ENCODE results near the gene KIRREL3.

KIRREL3 gene

GRCh38 chr11:126637795-126638175 lies 362.8 kb downstream of the KIRREL3 start:
- DNase-seq (ENCODE audit: low spot score): no peak

GRCh38 chr11:126636911-126637794 lies 363.4 kb downstream of the KIRREL3 start:
- DNase-seq (ENCODE audit: low spot score): no peak

GRCh38 chr11:126635511-126635910 lies 365.1 kb downstream of the KIRREL3 start:
- no peak for DNase-seq (ENCODE audit: low spot score)

- DNase-seq (ENCODE audit: low spot score): no peak
These were observed 365.6 kb downstream of the KIRREL3 start for GRCh38 chr11:126634963-126635362.

GRCh38 chr11:126633330-126633729 lies 367.2 kb downstream of the KIRREL3 start:
- DNase-seq (ENCODE audit: low spot score): no peak

- DNase-seq (ENCODE audit: low spot score): no peak
These were observed 369.4 kb downstream of the KIRREL3 start for GRCh38 chr11:126630893-126631798.

GRCh38 chr11:126630488-126630887 lies 370.1 kb downstream of the KIRREL3 start:
- DNase-seq (ENCODE audit: low spot score): no peak

GRCh38 chr11:126628790-126629621 lies 371.6 kb downstream of the KIRREL3 start:
- no peak for DNase-seq (ENCODE audit: low spot score)

- no peak for DNase-seq (ENCODE audit: low spot score)
These were observed 372.1 kb downstream of the KIRREL3 start for GRCh38 chr11:126628450-126628789.

GRCh38 chr11:126627421-126627820 lies 373.1 kb downstream of the KIRREL3 start:
- DNase-seq (ENCODE audit: low spot score): no peak

GRCh38 chr11:126624506-126624905 lies 376.1 kb downstream of the KIRREL3 start:
- no peak for DNase-seq (ENCODE audit: low spot score)

- no peak for DNase-seq (ENCODE audit: low spot score)
These were observed 381.1 kb downstream of the KIRREL3 start for GRCh38 chr11:126619516-126619915.

- DNase-seq (ENCODE audit: low spot score): no peak
These were observed 384.7 kb downstream of the KIRREL3 start for GRCh38 chr11:126615845-126616244.

- DNase-seq (ENCODE audit: low spot score): no peak
These were observed 387.3 kb downstream of the KIRREL3 start for GRCh38 chr11:126613272-126613671.

- no peak for DNase-seq (ENCODE audit: low spot score)
These were observed 387.9 kb downstream of the KIRREL3 start for GRCh38 chr11:126612671-126613070.

GRCh38 chr11:126611438-126611837 lies 389.1 kb downstream of the KIRREL3 start:
- DNase-seq (ENCODE audit: low spot score): no peak

- DNase-seq (ENCODE audit: low spot score): no peak
These were observed 391.9 kb downstream of the KIRREL3 start for GRCh38 chr11:126608658-126609057.

- DNase-seq (ENCODE audit: low spot score): no peak
These were observed 392.6 kb downstream of the KIRREL3 start for GRCh38 chr11:126607776-126608541.

- peak; percentile 21 for DNase-seq (ENCODE audit: low spot score)
These were observed 393.2 kb downstream of the KIRREL3 start for GRCh38 chr11:126607374-126607773.

- DNase-seq (ENCODE audit: low spot score): no peak
These were observed 394.1 kb downstream of the KIRREL3 start for GRCh38 chr11:126606484-126606883.

- no peak for DNase-seq (ENCODE audit: low spot score)
These were observed 396.1 kb downstream of the KIRREL3 start for GRCh38 chr11:126604461-126604860.
